GM19351 (cell line): ENCODE results near the gene WDR5.
"Not testable (repeated sequence)": the region's sequence is repeated elsewhere in the genome, so short reads cannot be mapped to it uniquely, and the experiment has no call there.

Source experiments
- ATAC-seq: cut with Tn5 transposase; IDR thresholded peaks from one replicate; pipeline ENCODE4 v1.9.1; 2021; ENCODE audit warnings: mild to moderate bottlenecking, moderate library complexity; ENCODE audit not compliant: unreplicated experiment

WDR5 gene

GRCh38 chr9:134135343-134136117, at the start of gene WDR5:
Gene WDR5, plus strand, starts transcription at chr9:134136082. Its CDS starts 3,796 bp downstream, at chr9:134139878.
- ATAC-seq = peak; percentile 52

GRCh38 chr9:134088063-134088725, 47.7 kb upstream of the WDR5 start:
- ATAC-seq = no peak

GRCh38 chr9:134089972-134090371, 45.9 kb upstream of the WDR5 start:
- ATAC-seq = no peak

GRCh38 chr9:134099123-134099761, 36.6 kb upstream of the WDR5 start:
- ATAC-seq = no peak

GRCh38 chr9:134100040-134100439, 35.8 kb upstream of the WDR5 start:
- ATAC-seq = no peak

GRCh38 chr9:134101133-134101532, 34.7 kb upstream of the WDR5 start:
- not testable (repeated sequence) for ATAC-seq

- ATAC-seq = no peak
These were observed 34.2 kb upstream of the WDR5 start for GRCh38 chr9:134101623-134102149.

- ATAC-seq = no peak
These were observed 32.4 kb upstream of the WDR5 start for GRCh38 chr9:134103391-134103998.

- no peak for ATAC-seq
These were observed 24.8 kb upstream of the WDR5 start for GRCh38 chr9:134111064-134111463.

GRCh38 chr9:134112561-134112960, 23.3 kb upstream of the WDR5 start:
- no peak for ATAC-seq

- ATAC-seq = not testable (repeated sequence)
These were observed 16.9 kb upstream of the WDR5 start for GRCh38 chr9:134118972-134119371.

GRCh38 chr9:134123764-134124128, 12.1 kb upstream of the WDR5 start:
- no peak for ATAC-seq

GRCh38 chr9:134125413-134126095, 10.3 kb upstream of the WDR5 start:
- ATAC-seq = no peak

- no peak for ATAC-seq
These were observed 9.5 kb upstream of the WDR5 start for GRCh38 chr9:134126373-134126772.

GRCh38 chr9:134127065-134127580, 8.8 kb upstream of the WDR5 start:
- no peak for ATAC-seq

GRCh38 chr9:134127616-134128015, 8.3 kb upstream of the WDR5 start:
- no peak for ATAC-seq

GRCh38 chr9:134128727-134129679, 6.9 kb upstream of the WDR5 start:
- ATAC-seq = no peak

GRCh38 chr9:134130503-134131375, 5.1 kb upstream of the WDR5 start:
- ATAC-seq = no peak
